GM21576 (cell line): Measurements from ENCODE around the gene SF3A1.

Experiments
- ATAC-seq: cut with Tn5 transposase; IDR thresholded peaks from one replicate; pipeline ENCODE4 v1.9.1; 2021; ENCODE audit warnings: mild to moderate bottlenecking, moderate library complexity; ENCODE audit not compliant: unreplicated experiment

SF3A1 gene

GRCh38 chr22:30325065-30325720 lies 31.5 kb downstream of the SF3A1 start:
- ATAC-seq: no peak

- no peak for ATAC-seq
Observed at GRCh38 chr22:30324014-30324730, 32.5 kb downstream of the SF3A1 start.

- ATAC-seq: no peak
Observed at GRCh38 chr22:30323246-30323645, 33.4 kb downstream of the SF3A1 start.

- ATAC-seq: no peak
Observed at GRCh38 chr22:30321461-30321860, 35.2 kb downstream of the SF3A1 start.

GRCh38 chr22:30320021-30320556 lies 36.6 kb downstream of the SF3A1 start:
- ATAC-seq: no peak

GRCh38 chr22:30318799-30319419 lies 37.8 kb downstream of the SF3A1 start:
- no peak for ATAC-seq

GRCh38 chr22:30317778-30318177 lies 38.9 kb downstream of the SF3A1 start:
- no peak for ATAC-seq

- no peak for ATAC-seq
Observed at GRCh38 chr22:30315962-30316576, 40.6 kb downstream of the SF3A1 start.

- peak; percentile 38 for ATAC-seq
Observed at GRCh38 chr22:30314915-30315314, 41.8 kb downstream of the SF3A1 start.

GRCh38 chr22:30313527-30314363 lies 42.9 kb downstream of the SF3A1 start:
- ATAC-seq: no peak

- ATAC-seq: no peak
Observed at GRCh38 chr22:30312053-30312452, 44.6 kb downstream of the SF3A1 start.

- ATAC-seq: no peak
Observed at GRCh38 chr22:30310881-30311771, 45.6 kb downstream of the SF3A1 start.

- no peak for ATAC-seq
Observed at GRCh38 chr22:30309951-30310741, 46.5 kb downstream of the SF3A1 start.

GRCh38 chr22:30308518-30309230 lies 48.0 kb downstream of the SF3A1 start:
- ATAC-seq: peak; percentile 33

GRCh38 chr22:30308093-30308492 lies 48.6 kb downstream of the SF3A1 start:
- no peak for ATAC-seq

GRCh38 chr22:30307041-30307574 lies 49.6 kb downstream of the SF3A1 start:
- ATAC-seq: no peak

- no peak for ATAC-seq
Observed at GRCh38 chr22:30306627-30307011, 50.1 kb downstream of the SF3A1 start.
